PC-3 (cell line): Measurements from ENCODE around the gene LITAF.

Experiments used
- CTCF ChIP-seq: fragments of 300-600 bp; sonication (generic); conservative IDR thresholded peaks from 2 replicates; pipeline ENCODE4 v1.5.1; 2017; ENCODE audit warnings: antibody characterized with exemption, low read depth, mild to moderate bottlenecking, low read length
- EZH2phosphoT487 ChIP-seq: fragments of 300-600 bp; sonication (generic); IDR thresholded peaks from 2 replicates; pipeline ENCODE4 v1.6.1; 2018; ENCODE audit warnings: mild to moderate bottlenecking, antibody characterized with exemption, low read length, borderline replicate concordance

- TF ChIP-seq CTCF (no peak), EZH2phosphoT487 (no peak)
These were observed 79.4 kb downstream of the LITAF start for GRCh38 chr16:11507350-11507749.
